Measurements from ENCODE around the gene TTN.

GRCh38 chr2:178777577-178777976 is 29.6 kb downstream of the TTN start:
- TF ChIP-seq POLR2A (IDR thresholded peaks at IDR 0.05; ENCODE audit: low read depth, low read length) = no peak
- no peak for TF ChIP-seq TAF1 (IDR thresholded peaks at IDR 0.05; ENCODE audit: borderline replicate concordance, low read depth, low read length)
